WERI-Rb-1 (cell line): ENCODE data around the gene ZFYVE28.

ENCODE experiments used
- DNase-seq: peaks from one replicate; pipeline ENCODE4 v3.0.0-alpha.2; 2020
- H3K27ac ChIP-seq: fragments of 250-450 bp; sonication (Bioruptor Pico); 2 replicates; pipeline ENCODE4 v1.5.1; 2020; ENCODE audit warnings: mild to moderate bottlenecking, moderate library complexity
- H3K27me3 ChIP-seq: fragments of 250-450 bp; sonication (Bioruptor Pico); 2 replicates; pipeline ENCODE4 v1.5.1; 2021; ENCODE audit warnings: mild to moderate bottlenecking, low read depth, moderate library complexity; ENCODE audit not compliant: insufficient read depth, severe bottlenecking
- H3K36me3 ChIP-seq: fragments of 250-450 bp; sonication (Bioruptor Pico); 2 replicates; pipeline ENCODE4 v1.5.1; 2020; ENCODE audit warnings: mild to moderate bottlenecking, moderate library complexity
- H3K4me3 ChIP-seq: 2 replicates; pipeline ENCODE4 v1.5.1; 2011; ENCODE audit warnings: low read depth, mild to moderate bottlenecking, control low read depth, low read length
- H3K9me3 ChIP-seq: fragments of 250-450 bp; sonication (Bioruptor Pico); 2 replicates; pipeline ENCODE4 v1.5.1; 2021; ENCODE audit warnings: mild to moderate bottlenecking, moderate library complexity; ENCODE audit not compliant: severe bottlenecking
- TF ChIP-seq, protein P1 (sequence below): IDR thresholded peaks from 2 replicates; pipeline ENCODE4 v1.5.1; 2011; ENCODE audit warnings: low read depth, mild to moderate bottlenecking, control low read depth, inconsistent platforms, low read length

The ZFYVE28 gene

DNA sequence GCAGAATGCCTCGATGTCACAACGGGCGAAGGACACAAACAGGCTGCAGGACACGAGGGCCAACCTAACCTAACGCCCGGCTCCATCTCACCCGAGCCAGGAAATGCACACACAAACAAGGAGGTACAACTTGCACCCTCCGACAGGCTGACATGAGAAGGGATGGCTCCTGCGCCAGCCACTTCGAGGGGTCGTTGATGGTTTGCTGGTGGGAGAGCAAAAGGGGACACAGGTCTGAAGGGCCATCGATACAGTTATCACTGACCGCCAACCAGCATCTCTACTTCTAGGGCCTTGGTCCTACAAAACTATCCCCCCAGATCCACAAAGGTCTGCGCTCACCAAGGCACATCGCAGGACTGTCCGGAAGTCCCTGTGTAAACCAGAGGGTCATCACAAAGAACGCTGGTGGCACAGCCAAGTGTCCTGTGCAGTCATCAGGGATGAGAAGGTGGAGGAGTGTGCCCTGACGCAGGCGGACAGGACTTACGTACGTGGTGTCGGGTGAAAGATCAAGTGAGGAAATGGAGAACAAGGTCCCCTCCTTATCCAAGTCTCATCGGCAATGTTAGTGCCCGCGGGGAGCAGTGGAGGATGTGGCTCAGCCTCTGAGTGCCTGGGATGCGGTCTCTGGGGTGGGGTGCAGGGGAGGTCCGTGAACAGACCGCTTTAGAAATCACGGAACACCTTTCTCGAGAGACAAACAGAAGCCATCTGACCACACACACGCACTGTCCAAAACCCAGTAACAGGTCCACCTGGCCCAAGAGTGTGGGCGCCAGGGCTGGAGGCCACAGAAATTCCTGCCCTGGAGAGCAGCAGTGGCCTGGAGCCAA is 163.6 kb downstream of the ZFYVE28 start:
- Histone ChIP-seq H3K4me3 (no peak overlapping the region), H3K36me3 (peaks cover 66% of the 10 kb centered on the region), H3K27me3 (no peaks in the 10 kb centered on the region), H3K9me3 (no peaks in the 10 kb centered on the region), H3K27ac (no peak overlapping the region)
- no peak for DNase-seq
- TF ChIP-seq, protein P1, sequence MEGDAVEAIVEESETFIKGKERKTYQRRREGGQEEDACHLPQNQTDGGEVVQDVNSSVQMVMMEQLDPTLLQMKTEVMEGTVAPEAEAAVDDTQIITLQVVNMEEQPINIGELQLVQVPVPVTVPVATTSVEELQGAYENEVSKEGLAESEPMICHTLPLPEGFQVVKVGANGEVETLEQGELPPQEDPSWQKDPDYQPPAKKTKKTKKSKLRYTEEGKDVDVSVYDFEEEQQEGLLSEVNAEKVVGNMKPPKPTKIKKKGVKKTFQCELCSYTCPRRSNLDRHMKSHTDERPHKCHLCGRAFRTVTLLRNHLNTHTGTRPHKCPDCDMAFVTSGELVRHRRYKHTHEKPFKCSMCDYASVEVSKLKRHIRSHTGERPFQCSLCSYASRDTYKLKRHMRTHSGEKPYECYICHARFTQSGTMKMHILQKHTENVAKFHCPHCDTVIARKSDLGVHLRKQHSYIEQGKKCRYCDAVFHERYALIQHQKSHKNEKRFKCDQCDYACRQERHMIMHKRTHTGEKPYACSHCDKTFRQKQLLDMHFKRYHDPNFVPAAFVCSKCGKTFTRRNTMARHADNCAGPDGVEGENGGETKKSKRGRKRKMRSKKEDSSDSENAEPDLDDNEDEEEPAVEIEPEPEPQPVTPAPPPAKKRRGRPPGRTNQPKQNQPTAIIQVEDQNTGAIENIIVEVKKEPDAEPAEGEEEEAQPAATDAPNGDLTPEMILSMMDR: no peak

DNA sequence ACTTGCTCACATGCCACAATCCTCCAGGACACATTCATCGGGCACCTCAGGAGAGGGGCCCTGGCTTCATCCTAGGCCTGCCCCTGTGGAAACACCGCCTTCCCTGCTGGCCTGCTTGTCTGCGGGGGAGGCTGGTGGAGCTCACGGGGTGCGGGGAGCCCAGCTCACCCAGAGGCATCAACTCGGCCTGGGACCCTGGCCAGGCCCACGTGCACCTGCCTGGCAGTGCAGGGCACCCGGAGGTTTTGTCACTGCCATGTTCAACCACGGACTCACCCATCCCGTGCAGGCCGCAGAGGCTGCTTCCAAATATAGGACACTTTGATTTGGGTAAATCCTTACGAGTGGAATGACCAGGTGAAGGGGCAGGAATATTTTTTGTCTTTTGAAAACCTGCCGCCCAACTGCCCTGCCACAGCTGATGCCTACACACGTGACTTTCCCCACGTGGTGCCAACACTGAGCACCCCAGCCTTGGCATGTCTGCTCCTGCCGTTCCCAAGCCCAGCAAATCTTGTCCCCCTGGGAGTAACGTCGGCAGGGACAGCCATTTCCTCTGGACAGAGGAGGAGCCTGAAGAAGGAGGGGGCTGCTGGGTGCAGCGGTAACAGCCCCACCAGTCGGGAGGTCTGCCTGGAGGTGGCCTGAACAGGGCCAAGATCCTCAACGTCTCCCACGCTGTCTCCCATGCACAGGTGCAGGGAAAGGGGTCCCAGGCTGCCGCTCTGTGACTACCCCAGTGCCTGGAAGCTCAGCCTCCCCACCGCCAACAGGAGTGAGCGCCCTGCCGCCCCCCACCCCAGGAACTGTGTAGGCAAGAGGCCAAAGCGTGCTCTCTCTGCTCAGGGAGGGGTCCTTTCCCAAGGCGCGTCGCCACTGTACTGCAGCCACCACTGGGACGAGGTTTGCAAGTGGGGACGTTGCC is 165.0 kb downstream of the ZFYVE28 start:
- Histone ChIP-seq H3K27ac (no peak overlapping the region), H3K9me3 (no peaks in the 10 kb centered on the region), H3K4me3 (no peak overlapping the region), H3K36me3 (peaks cover 59% of the 10 kb centered on the region), H3K27me3 (no peaks in the 10 kb centered on the region)
- TF ChIP-seq, protein P1: no peak
- no peak for DNase-seq

DNA sequence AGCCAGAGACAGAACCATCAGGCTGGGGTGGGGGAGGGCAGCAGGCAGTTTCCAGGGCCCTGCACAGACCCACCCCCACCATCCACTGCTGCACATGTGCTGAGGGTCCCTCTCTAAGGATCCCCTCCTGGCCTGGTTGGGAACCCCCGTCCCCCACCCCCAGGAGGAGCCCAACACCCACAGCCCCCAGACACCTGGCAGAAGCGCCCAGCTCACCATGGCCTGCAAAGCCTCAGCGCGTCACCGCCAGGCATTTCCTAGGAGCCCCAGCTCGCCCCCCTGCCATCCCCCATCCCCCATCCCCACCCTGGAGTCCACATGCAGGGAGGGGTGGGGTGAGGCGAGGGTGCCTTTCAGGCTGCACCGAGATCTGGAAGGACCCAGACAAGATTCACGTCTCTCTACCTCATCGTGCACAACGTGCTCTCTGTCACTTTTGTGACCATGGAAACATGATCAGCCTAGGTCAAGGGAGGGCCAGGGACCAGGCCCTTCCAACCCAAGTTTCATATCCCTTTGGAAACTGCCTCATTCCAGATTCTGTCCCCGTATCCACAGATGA is 165.8 kb downstream of the ZFYVE28 start:
- H3K36me3 ChIP-seq: peaks cover 51% of the 10 kb centered on the region
- H3K4me3 ChIP-seq: no peak overlapping the region
- peak; percentile 6 for DNase-seq
- H3K27ac ChIP-seq: no peak overlapping the region
- TF ChIP-seq, protein P1: no peak
- no peaks in the 10 kb centered on the region for H3K9me3 ChIP-seq
- no peaks in the 10 kb centered on the region for H3K27me3 ChIP-seq

DNA sequence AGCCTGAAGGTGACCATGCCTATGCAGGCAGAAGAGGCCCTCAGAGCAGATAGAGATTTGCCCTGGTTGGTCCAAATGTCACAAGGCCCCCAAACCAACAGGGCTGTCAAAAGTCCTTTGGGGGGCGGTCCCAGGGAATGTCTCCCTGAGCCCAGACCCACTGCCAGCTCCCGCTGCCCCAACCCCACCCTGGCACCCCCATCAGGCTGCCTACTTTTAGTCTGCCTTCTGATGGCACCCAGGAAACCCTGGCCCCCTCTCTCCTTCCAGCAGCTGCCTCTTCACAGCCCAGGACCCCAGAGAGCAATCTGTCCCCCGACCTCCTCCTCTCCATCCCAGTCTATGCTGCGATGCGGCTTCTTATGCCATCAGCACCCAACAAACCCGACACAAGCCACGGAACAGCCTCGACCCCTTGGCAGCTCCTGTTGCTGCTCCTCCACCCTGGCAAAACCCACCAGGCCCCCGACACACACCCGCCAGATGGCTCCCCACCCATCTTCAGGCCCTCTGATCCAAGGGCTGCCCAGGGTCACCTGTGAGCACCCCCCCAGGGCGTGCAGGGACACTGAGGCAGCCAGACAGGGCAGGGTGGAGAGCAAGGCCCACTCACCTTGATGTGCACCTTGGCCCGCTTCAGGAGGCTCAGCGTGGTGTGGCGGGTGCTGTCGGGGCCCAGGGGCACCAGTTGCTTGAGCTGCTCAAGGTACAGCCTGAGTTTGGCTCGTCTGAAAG is 166.5 kb downstream of the ZFYVE28 start:
- H3K36me3 ChIP-seq: peaks cover 45% of the 10 kb centered on the region
- H3K4me3 ChIP-seq: no peak overlapping the region
- H3K9me3 ChIP-seq: no peaks in the 10 kb centered on the region
- DNase-seq: peak; percentile 7
- H3K27ac ChIP-seq: no peak overlapping the region
- H3K27me3 ChIP-seq: no peaks in the 10 kb centered on the region
- TF ChIP-seq, protein P1: no peak

DNA sequence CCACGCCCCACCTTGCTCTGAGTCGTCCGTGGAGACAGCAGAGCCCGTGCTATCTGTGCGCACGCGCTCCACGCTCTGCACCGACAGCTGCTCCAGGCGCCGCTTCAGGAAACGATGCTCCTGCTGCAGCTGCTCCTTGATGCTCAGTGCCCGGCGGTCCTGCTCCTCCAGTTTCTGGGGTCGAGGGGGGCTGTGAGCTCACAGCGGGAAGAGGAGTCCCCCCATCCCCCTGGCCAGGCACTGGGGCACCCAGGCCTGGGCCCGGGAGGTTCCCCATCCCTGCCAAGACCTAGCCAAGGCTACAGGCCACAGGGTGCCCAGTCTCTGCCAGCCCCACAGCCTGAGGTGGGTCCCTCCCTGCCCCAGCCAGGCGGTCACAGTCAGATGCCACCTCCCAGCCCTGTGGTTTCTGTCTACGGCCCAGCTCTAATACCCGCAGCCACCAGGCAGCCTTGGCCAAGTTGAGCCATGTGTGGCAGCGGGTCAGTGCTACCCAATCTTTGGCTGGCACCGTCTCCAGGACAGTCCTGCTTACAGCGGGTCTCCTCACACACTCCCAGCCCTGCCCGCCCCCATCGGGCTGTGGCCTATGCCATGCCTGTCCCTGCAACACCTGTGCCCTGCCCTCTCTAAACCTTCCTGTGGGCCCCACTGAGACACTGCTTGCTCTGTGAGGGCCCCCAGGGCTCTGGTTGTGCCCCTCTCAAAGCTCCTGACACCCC is 167.2 kb downstream of the ZFYVE28 start:
- no peaks in the 10 kb centered on the region for H3K27me3 ChIP-seq
- H3K9me3 ChIP-seq: no peaks in the 10 kb centered on the region
- peaks cover 42% of the 10 kb centered on the region for H3K36me3 ChIP-seq
- H3K27ac ChIP-seq: no peak overlapping the region
- DNase-seq: peak; percentile 7
- H3K4me3 ChIP-seq: no peak overlapping the region
- TF ChIP-seq, protein P1: no peak
